NCI-H748 treated with DMSO at 0.1 percent for 48 hours (cell line): ENCODE measurements around the gene ATP1A4.

Experiments
- DNase-seq: peaks from one replicate; lab custom pipeline; 2025; lab: John Stamatoyannopoulos, UW

ATP1A4 gene

GRCh38 chr1:160207118-160207650, 55.8 kb downstream of the ATP1A4 start:
- no peak for DNase-seq

- no peak for DNase-seq
These were observed 56.6 kb downstream of the ATP1A4 start for GRCh38 chr1:160207771-160208556.

GRCh38 chr1:160208557-160209320, 57.3 kb downstream of the ATP1A4 start:
- DNase-seq: no peak

GRCh38 chr1:160209321-160210046, 58.1 kb downstream of the ATP1A4 start:
- no peak for DNase-seq

GRCh38 chr1:160210561-160210960, 59.2 kb downstream of the ATP1A4 start:
- DNase-seq: no peak

- DNase-seq: no peak
These were observed 59.8 kb downstream of the ATP1A4 start for GRCh38 chr1:160211046-160211790.

- no peak for DNase-seq
These were observed 63.2 kb downstream of the ATP1A4 start for GRCh38 chr1:160214481-160215140.

- DNase-seq: no peak
These were observed 64.9 kb downstream of the ATP1A4 start for GRCh38 chr1:160216301-160216700.

- DNase-seq: no peak
These were observed 66.2 kb downstream of the ATP1A4 start for GRCh38 chr1:160217481-160218051.

- DNase-seq: no peak
These were observed 67.9 kb downstream of the ATP1A4 start for GRCh38 chr1:160219062-160219929.

GRCh38 chr1:160220301-160220700, 68.9 kb downstream of the ATP1A4 start:
- no peak for DNase-seq

GRCh38 chr1:160221089-160221488, 69.7 kb downstream of the ATP1A4 start:
- no peak for DNase-seq

GRCh38 chr1:160222546-160222945, 71.1 kb downstream of the ATP1A4 start:
- no peak for DNase-seq

GRCh38 chr1:160224606-160225005, 73.2 kb downstream of the ATP1A4 start:
- DNase-seq: no peak

GRCh38 chr1:160225345-160225744, 73.9 kb downstream of the ATP1A4 start:
- DNase-seq: no peak

GRCh38 chr1:160226623-160227022, 75.2 kb downstream of the ATP1A4 start:
- no peak for DNase-seq

GRCh38 chr1:160227034-160227433, 75.6 kb downstream of the ATP1A4 start:
- no peak for DNase-seq

GRCh38 chr1:160227561-160227960, 76.2 kb downstream of the ATP1A4 start:
- no peak for DNase-seq

GRCh38 chr1:160228431-160228830, 77.0 kb downstream of the ATP1A4 start:
- DNase-seq: no peak

- DNase-seq: no peak
These were observed 81.5 kb downstream of the ATP1A4 start for GRCh38 chr1:160232911-160233310.
